GM12892 (cell line): ENCODE measurements around the gene TAP1.

Experiments used
- POLR2A ChIP-seq: IDR thresholded peaks from 2 replicates; pipeline ENCODE4 v1.6.1; 2011; ENCODE audit warnings: low read depth, low read length, control low read depth
- POLR2AphosphoS5 ChIP-seq: IDR thresholded peaks from 2 replicates; pipeline ENCODE4 v1.6.1; 2011; ENCODE audit warnings: low read depth, low read length, control low read depth
- TAF1 ChIP-seq: IDR thresholded peaks from 2 replicates; pipeline ENCODE4 v1.6.1; 2011; ENCODE audit warnings: low read depth, mild to moderate bottlenecking, control low read depth, low read length, borderline replicate concordance

DNA sequence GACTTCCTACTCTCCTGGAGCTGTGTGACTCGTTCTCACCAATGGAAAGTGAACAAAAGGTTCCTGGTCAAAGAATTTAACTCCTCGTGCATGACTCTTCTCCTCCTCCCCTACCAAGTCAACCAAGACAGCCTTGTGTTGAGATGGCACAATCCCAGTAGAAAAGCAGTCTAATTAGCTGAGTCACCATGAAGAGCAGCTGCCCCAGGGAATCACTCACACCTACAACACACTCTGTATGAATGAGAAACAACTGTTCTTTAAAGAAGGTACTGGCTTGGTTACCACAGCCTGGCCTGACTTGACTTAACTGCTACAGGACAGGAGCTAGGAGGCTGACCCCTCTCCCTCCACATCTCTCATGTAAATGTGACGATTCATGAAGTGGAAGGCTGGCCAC, 33.8 kb downstream of the TAP1 start:
- TF ChIP-seq POLR2A = no peak
- TF ChIP-seq POLR2AphosphoS5 = no peak
- no peak for TF ChIP-seq TAF1
